OCI-LY7 (cell line): ENCODE measurements around the gene HOTAIR.

Experiments used
- CTCF ChIP-seq: fragments of 200-600 bp; sonication (generic); conservative IDR thresholded peaks from 2 replicates; pipeline ENCODE4 v1.5.1; 2014; ENCODE audit warnings: mild to moderate bottlenecking, antibody characterized with exemption, low read length, moderate library complexity, mixed read lengths
- EZH2phosphoT487 ChIP-seq: fragments of 200-600 bp; sonication (generic); IDR thresholded peaks from 2 replicates; pipeline ENCODE4 v1.6.1; 2018; ENCODE audit warnings: low read depth, borderline replicate concordance, mild to moderate bottlenecking, mixed run types, antibody characterized with exemption, low read length, moderate library complexity, mixed read lengths

- TF ChIP-seq CTCF (no peak), EZH2phosphoT487 (peak; percentile 75; the same call in 1 of the 2 replicates)
These were observed 23.0 kb downstream of the HOTAIR start for GRCh38 chr12:53951577-53952334.
